ENCODE data around the gene PLIN3. TPM values are rescaled to one million over a fixed set of nuclear protein-coding genes. Genes with fewer than 3 reads are reported as not detected.

Gene PLIN3
- total and polyA plus RNA-seq, 9 of the 15 experiments (the other 6 are each of a cell fraction or from before 2014, with no cell fraction given), result 7.5 to 75.6 (median 43.1) TPM

GRCh38 chr19:4831304-4831978, 36.0 kb downstream of the PLIN3 start, which contains the start of gene TICAM1 (continued):
- TF ChIP-seq ZNF639 (CRISPR knock-in tag; conservative IDR thresholded peaks at IDR 0.05 in 1 of 2, IDR thresholded peaks at IDR 0.05 in 1 of 2) (0 out of 4 replicates have a peak, but pooled peaks of 1 of the 2 experiments have one; percentile 28), NFIC (IDR thresholded peaks at IDR 0.05) (peak; percentile 36), ZNF449 (CRISPR knock-in tag; IDR thresholded peaks at IDR 0.05) (no peak), ZNF232 (CRISPR knock-in tag; IDR thresholded peaks at IDR 0.05) (peak; percentile 68; the same call in 1 of the 2 replicates), RBBP5 (IDR thresholded peaks at IDR 0.05; ENCODE audit: borderline replicate concordance, insufficient read depth, low read length, poor library complexity, severe bottlenecking) (peak; percentile 50), ZNF511 (CRISPR knock-in tag; IDR thresholded peaks at IDR 0.05) (0 out of 2 replicates have a peak, but pooled peaks have one; percentile 37), KLF13 (tag; IDR thresholded peaks at IDR 0.05; ENCODE audit: borderline replicate concordance, low read depth) (peak; percentile 31; the same call in 1 of the 2 replicates), BRCA1 (IDR thresholded peaks at IDR 0.05) (no peak), BRCA1 (CRISPR knock-in tag; IDR thresholded peaks at IDR 0.05) (no peak), ZKSCAN8 (CRISPR knock-in tag; IDR thresholded peaks at IDR 0.05) (peak; percentile 99), SAFB (IDR thresholded peaks at IDR 0.05; ENCODE audit: borderline replicate concordance, low read depth, low read length) (peak; percentile 96), HMG20A (CRISPR knock-in tag; conservative IDR thresholded peaks at IDR 0.05) (no peak), HDAC2 (IDR thresholded peaks at IDR 0.05) (peak; percentile 49), SIN3A (IDR thresholded peaks at IDR 0.05; ENCODE audit: borderline replicate concordance in 2 of 2, control insufficient read depth in 1 of 2, low read depth in 2 of 2, low read length in 2 of 2) (peak in 1 of 2 experiments; percentile 37; a peak in 1 of 4 replicates), ZBTB7A (IDR thresholded peaks at IDR 0.05; ENCODE audit: borderline replicate concordance, control insufficient read depth, low read depth, low read length) (peak; percentile 96), POLR2B (IDR thresholded peaks at IDR 0.05; ENCODE audit: low read depth, partially characterized antibody) (peak; percentile 60), HIVEP1 (CRISPR knock-in tag; IDR thresholded peaks at IDR 0.05) (no peak), ZFX (CRISPR knock-in tag; IDR thresholded peaks at IDR 0.05) (peak; percentile 82), FOSL1 (tag; conservative IDR thresholded peaks at IDR 0.05) (0 out of 2 replicates have a peak, but pooled peaks have one; percentile 23), POLR2A (conservative IDR thresholded peaks at IDR 0.05) (peak; percentile 81), THAP12 (CRISPR knock-in tag; IDR thresholded peaks at IDR 0.05) (peak; percentile 77)

Measured in K562 (cell line).